ENCODE results near the gene ZNF692. TPM values are rescaled to one million over a fixed set of nuclear protein-coding genes. Genes with fewer than 3 reads are reported as not detected.

Gene ZNF692
- total RNA-seq, 4 donors from 2014 or later, result 21.2 to 43.5 (median 29.2) TPM

GRCh38 chr1:248862695-248862997, 3.8 kb upstream of the ZNF692 start:
- Histone ChIP-seq H3K27me3 (no peaks in the 10 kb centered on the region), H3K27ac (peak overlapping the region; percentile 62 to 69), H3K4me1 (peaks cover 0 to under 1% of the 10 kb centered on the region in 2 donors), H3K9me3 (no peaks in the 10 kb centered on the region), H3K36me3 (no peaks in the 10 kb centered on the region), H3K4me3 (peak overlapping the region; percentile 31 to 49)
- intact Hi-C loops (cut with DNase I; ENCODE audit: low total_unique reads), result no loop called here
- no peak for TF ChIP-seq POLR2A (IDR thresholded peaks at IDR 0.05)
- TF ChIP-seq, protein P1, sequence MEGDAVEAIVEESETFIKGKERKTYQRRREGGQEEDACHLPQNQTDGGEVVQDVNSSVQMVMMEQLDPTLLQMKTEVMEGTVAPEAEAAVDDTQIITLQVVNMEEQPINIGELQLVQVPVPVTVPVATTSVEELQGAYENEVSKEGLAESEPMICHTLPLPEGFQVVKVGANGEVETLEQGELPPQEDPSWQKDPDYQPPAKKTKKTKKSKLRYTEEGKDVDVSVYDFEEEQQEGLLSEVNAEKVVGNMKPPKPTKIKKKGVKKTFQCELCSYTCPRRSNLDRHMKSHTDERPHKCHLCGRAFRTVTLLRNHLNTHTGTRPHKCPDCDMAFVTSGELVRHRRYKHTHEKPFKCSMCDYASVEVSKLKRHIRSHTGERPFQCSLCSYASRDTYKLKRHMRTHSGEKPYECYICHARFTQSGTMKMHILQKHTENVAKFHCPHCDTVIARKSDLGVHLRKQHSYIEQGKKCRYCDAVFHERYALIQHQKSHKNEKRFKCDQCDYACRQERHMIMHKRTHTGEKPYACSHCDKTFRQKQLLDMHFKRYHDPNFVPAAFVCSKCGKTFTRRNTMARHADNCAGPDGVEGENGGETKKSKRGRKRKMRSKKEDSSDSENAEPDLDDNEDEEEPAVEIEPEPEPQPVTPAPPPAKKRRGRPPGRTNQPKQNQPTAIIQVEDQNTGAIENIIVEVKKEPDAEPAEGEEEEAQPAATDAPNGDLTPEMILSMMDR (IDR thresholded peaks at IDR 0.05), result no peak
- DNase-seq, result no peak

- no peaks in the 10 kb centered on the region for H3K36me3 ChIP-seq
- TF ChIP-seq, protein P1 (IDR thresholded peaks at IDR 0.05), result no peak
- no peak for TF ChIP-seq POLR2A (IDR thresholded peaks at IDR 0.05)
- intact Hi-C loops (cut with DNase I; ENCODE audit: low total_unique reads), result no loop called here
- H3K27ac ChIP-seq, result no peak overlapping the region
- DNase-seq, result no peak
- H3K4me1 ChIP-seq, result peaks cover 0 to 7% of the 10 kb centered on the region in 2 donors
- no peaks in the 10 kb centered on the region for H3K9me3 ChIP-seq
- no peak overlapping the region for H3K4me3 ChIP-seq
- H3K27me3 ChIP-seq, result no peaks in the 10 kb centered on the region
Observed at GRCh38 chr1:248861616-248862015, 2.7 kb upstream of the ZNF692 start.

DNA sequence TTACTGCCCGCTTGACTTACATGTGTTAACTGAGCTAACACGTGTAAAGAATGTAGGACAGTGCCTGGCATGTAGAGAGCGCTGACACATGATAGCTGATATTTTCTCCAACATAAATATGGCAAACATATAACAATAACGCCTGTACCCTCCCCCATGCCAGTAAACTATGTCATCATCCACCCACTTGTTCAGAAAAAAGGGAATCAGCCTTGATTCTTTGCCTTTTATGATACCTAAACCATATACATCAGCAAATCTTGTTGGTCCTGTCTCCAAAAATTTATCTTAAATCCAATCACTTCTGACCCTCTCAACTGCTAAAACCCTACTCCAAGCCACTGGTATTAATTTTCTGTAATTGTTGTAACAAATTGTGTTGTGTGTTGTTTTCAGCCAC, 1.1 kb upstream of the ZNF692 start:
- H3K4me1 ChIP-seq, result peaks cover 0 to 7% of the 10 kb centered on the region in 2 donors
- no peaks in the 10 kb centered on the region for H3K27me3 ChIP-seq
- H3K27ac ChIP-seq, result peak overlapping the region in 1 of 2 donors; percentile 95
- TF ChIP-seq, protein P1 (IDR thresholded peaks at IDR 0.05), result no peak
- TF ChIP-seq POLR2A (IDR thresholded peaks at IDR 0.05), result no peak
- no peaks in the 10 kb centered on the region for H3K36me3 ChIP-seq
- no peak overlapping the region for H3K4me3 ChIP-seq
- intact Hi-C loops (cut with DNase I; ENCODE audit: low total_unique reads), result no loop called here
- no peak for DNase-seq
- no peaks in the 10 kb centered on the region for H3K9me3 ChIP-seq

DNA sequence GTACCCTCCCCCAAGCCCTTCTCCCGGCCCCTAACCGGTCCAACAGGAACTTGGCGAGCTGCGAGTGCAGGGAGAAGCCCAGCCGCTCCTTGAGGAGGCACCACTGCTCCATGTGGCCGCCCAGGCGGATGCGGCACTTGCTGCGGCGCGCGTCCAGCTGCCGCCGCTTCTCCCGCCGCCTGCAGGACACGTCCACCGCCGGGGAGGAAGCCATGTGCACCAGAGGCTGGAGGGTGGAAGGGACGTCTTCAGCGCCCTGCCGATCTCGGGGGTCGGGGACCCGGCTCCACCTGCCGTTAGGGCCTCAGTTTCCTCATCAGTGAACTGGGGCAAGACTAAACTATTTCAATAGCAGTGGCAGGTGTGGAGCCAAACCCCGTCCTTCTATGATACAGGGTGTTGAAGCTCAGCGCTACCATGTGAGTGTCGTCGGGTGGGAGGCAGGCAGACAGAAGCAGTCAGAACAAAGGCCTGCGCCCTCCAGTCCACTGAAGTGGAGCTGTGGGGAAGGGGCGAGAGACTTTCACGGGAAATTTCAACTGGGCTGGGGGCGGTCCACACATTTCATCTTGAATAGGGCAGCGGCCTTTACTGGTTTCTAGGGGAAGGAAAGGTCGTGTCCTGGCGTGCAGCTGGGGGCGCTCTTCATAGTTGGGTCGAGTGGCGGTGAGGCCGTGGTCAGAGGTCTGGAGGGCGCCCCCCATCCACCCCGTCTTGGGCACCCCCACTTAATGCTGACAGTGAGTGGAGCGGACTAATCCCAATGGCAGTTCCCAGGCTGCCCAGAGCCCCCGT, 592 bp downstream of the ZNF692 start:
- Histone ChIP-seq H3K27me3 (no peaks in the 10 kb centered on the region), H3K36me3 (no peaks in the 10 kb centered on the region), H3K4me3 (peak overlapping the region; percentile 60 to 73), H3K27ac (peak overlapping the region; percentile 92 to 95), H3K4me1 (peaks cover 0 to 7% of the 10 kb centered on the region in 2 donors), H3K9me3 (no peaks in the 10 kb centered on the region)
- DNase-seq, result peak; percentile 54 to 55
- intact Hi-C loops (cut with DNase I; ENCODE audit: low total_unique reads), result loop anchor here (2.0 kb wide), 1 partner anchor 19 kb away; the partner anchor contains the start of gene ZNF672
- TF ChIP-seq, protein P1 (IDR thresholded peaks at IDR 0.05), result peak in 2 of 4 experiments; percentile 35 to 41
- TF ChIP-seq POLR2A (IDR thresholded peaks at IDR 0.05), result no peak

GRCh38 chr1:248857749-248858095, 1.2 kb downstream of the ZNF692 start:
- peaks cover 0 to 7% of the 10 kb centered on the region in 2 donors for H3K4me1 ChIP-seq
- intact Hi-C loops (cut with DNase I; ENCODE audit: low total_unique reads), result loop anchor here (2.0 kb wide), 1 partner anchor 19 kb away; the partner anchor contains the start of gene ZNF672
- H3K27me3 ChIP-seq, result no peaks in the 10 kb centered on the region
- TF ChIP-seq POLR2A (IDR thresholded peaks at IDR 0.05), result no peak
- TF ChIP-seq, protein P1 (IDR thresholded peaks at IDR 0.05), result no peak
- H3K27ac ChIP-seq, result peak overlapping the region; percentile 92 to 95
- no peaks in the 10 kb centered on the region for H3K36me3 ChIP-seq
- peak overlapping the region; percentile 60 to 73 for H3K4me3 ChIP-seq
- H3K9me3 ChIP-seq, result no peaks in the 10 kb centered on the region
- DNase-seq, result no peak
